Measurements from ENCODE around the gene SERPINB1.

DNA sequence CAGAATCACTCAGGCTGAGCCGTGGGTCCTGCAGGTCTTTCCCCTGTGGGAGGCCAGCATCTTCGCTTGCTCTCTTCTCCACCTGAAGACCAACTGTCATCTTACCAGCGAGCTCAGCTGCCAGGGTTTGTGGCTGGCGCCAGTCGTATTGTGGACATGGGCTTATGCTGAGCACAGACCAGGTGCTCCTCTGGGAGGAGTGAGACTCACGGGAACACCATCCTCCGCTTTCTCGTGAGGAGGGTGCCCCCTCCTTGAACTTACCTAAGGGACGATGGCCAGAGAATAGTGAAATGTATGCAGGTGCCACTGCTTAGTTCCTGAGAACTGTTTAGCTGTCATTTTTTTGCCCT, 59.3 kb downstream of the SERPINB1 start:
- TF ChIP-seq POLR2A (IDR thresholded peaks at IDR 0.05), result no peak
- TF ChIP-seq, protein P1, sequence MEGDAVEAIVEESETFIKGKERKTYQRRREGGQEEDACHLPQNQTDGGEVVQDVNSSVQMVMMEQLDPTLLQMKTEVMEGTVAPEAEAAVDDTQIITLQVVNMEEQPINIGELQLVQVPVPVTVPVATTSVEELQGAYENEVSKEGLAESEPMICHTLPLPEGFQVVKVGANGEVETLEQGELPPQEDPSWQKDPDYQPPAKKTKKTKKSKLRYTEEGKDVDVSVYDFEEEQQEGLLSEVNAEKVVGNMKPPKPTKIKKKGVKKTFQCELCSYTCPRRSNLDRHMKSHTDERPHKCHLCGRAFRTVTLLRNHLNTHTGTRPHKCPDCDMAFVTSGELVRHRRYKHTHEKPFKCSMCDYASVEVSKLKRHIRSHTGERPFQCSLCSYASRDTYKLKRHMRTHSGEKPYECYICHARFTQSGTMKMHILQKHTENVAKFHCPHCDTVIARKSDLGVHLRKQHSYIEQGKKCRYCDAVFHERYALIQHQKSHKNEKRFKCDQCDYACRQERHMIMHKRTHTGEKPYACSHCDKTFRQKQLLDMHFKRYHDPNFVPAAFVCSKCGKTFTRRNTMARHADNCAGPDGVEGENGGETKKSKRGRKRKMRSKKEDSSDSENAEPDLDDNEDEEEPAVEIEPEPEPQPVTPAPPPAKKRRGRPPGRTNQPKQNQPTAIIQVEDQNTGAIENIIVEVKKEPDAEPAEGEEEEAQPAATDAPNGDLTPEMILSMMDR (IDR thresholded peaks at IDR 0.05), result no peak
